Glutamatergic neuron (in vitro differentiated cells): ENCODE results near the gene HACL1. TPM values are rescaled to one million over a fixed set of nuclear protein-coding genes. Genes with fewer than 3 reads are reported as not detected.

Experiments used
- DNase-seq: peaks from one replicate; pipeline ENCODE4 v3.0.0; 2022
- H3K27ac Mint-ChIP-seq: one replicate; pipeline ENCODE4 v1.8.0; 2020; ENCODE audit warnings: mild to moderate bottlenecking, mixed read lengths, inconsistent platforms; ENCODE audit not compliant: unreplicated experiment
- H3K27me3 Mint-ChIP-seq: one replicate; pipeline ENCODE4 v1.8.0; 2020; ENCODE audit warnings: mild to moderate bottlenecking, moderate library complexity, mixed read lengths, inconsistent platforms; ENCODE audit not compliant: unreplicated experiment
- H3K36me3 Mint-ChIP-seq: one replicate; pipeline ENCODE4 v1.8.0; 2020; ENCODE audit warnings: mild to moderate bottlenecking, mixed read lengths, inconsistent platforms; ENCODE audit not compliant: unreplicated experiment
- H3K4me1 Mint-ChIP-seq: one replicate; pipeline ENCODE4 v1.8.0; 2020; ENCODE audit warnings: mild to moderate bottlenecking, low read depth, mixed read lengths, inconsistent platforms; ENCODE audit not compliant: unreplicated experiment
- H3K4me3 Mint-ChIP-seq: one replicate; pipeline ENCODE4 v1.8.0; 2020; ENCODE audit warnings: mild to moderate bottlenecking, mixed read lengths, inconsistent platforms; ENCODE audit not compliant: unreplicated experiment
- H3K9me3 Mint-ChIP-seq: one replicate; pipeline ENCODE4 v1.8.0; 2020; ENCODE audit warnings: mild to moderate bottlenecking, moderate library complexity, mixed read lengths, inconsistent platforms; ENCODE audit not compliant: unreplicated experiment
- total RNA-seq: library from RNA; stranded (reverse); fragmentation: NEBNext Ultra II Directional; extraction: Animal tissue kit (Norgen Biotek cat#: 25700); gene quantifications from one replicate; pipeline ENCODE4 v1.2.1, GENCODE V29; 2021; ENCODE audit not compliant: unreplicated experiment
- TF ChIP-seq, protein P1 (sequence below): fragments of 200-600 bp; sonication (generic); IDR thresholded peaks from one replicate; pipeline ENCODE4 v1.5.0; 2021; ENCODE audit not compliant: partially characterized antibody, unreplicated experiment

Gene HACL1
- total RNA-seq, 1 donor from 2014 or later = 19.0 TPM

DNA sequence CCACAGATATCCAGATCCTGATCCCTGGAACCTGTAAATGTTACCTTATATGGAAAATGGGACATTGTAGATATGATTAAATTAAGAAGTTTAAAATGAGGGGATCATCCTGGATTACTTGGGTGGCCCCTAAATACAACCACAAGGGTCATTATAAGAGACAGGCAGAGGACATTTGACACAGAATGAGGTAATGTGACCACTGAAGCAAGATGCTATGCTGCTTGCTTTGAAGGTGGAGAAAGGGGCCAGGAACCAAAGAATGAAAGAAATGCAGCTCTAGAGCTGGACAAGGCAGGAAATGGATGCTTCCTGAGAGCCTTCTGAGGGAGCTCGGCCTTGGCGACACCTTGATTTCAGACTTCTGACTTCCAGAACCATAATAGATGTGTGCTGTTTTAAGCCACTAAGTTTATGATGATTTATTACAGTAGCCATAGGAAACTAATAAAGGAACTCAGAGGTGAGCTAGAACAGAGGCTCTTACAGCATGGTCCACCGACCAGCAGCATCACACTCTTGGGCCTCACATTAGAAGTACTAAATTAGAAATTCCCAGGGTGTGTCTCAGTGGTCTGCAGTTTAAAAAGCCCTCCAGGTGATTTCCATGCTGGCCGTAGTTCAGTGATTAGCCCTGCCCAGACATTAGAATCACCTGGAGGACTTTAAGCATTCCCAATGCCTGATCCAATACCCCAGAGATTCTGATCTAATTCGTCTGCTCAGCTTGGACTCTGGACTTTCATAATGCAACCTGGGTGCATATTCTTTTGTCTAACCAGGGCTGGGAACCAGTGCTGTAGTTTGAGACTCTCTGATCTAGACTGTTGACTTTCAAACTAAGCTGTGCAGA, 87.3 kb downstream of the HACL1 start:
- no peaks in the 10 kb centered on the region for H3K36me3 Mint-ChIP-seq
- H3K4me1 Mint-ChIP-seq = no peaks in the 10 kb centered on the region
- no peak for DNase-seq
- H3K9me3 Mint-ChIP-seq = no peaks in the 10 kb centered on the region
- TF ChIP-seq, protein P1, sequence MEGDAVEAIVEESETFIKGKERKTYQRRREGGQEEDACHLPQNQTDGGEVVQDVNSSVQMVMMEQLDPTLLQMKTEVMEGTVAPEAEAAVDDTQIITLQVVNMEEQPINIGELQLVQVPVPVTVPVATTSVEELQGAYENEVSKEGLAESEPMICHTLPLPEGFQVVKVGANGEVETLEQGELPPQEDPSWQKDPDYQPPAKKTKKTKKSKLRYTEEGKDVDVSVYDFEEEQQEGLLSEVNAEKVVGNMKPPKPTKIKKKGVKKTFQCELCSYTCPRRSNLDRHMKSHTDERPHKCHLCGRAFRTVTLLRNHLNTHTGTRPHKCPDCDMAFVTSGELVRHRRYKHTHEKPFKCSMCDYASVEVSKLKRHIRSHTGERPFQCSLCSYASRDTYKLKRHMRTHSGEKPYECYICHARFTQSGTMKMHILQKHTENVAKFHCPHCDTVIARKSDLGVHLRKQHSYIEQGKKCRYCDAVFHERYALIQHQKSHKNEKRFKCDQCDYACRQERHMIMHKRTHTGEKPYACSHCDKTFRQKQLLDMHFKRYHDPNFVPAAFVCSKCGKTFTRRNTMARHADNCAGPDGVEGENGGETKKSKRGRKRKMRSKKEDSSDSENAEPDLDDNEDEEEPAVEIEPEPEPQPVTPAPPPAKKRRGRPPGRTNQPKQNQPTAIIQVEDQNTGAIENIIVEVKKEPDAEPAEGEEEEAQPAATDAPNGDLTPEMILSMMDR = no peak
- peaks cover 3% of the 10 kb centered on the region for H3K27me3 Mint-ChIP-seq
- H3K4me3 Mint-ChIP-seq = no peak overlapping the region
- no peak overlapping the region for H3K27ac Mint-ChIP-seq

DNA sequence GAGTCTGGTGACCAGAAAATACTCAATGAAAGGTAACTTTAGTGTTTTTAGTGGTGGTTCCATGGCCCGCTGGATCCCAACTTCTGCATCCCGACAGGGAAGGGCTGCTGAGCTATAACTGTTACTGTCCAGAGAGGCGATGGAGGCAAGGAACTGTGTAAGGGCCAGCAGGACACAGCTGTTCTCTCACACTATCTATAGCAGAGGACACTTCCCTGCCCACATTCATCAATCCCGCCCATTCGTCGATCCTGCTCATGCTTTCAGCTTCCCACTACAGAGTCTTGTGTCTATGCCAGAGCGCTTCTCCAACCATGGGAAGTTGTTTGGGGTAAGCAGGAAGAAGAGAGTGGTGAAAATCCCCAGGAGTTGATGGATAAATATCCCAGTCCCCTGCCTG, 88.3 kb downstream of the HACL1 start:
- Mint-ChIP-seq H3K27me3 (peaks cover 3% of the 10 kb centered on the region), H3K27ac (no peak overlapping the region), H3K36me3 (no peaks in the 10 kb centered on the region), H3K9me3 (no peaks in the 10 kb centered on the region), H3K4me3 (no peak overlapping the region), H3K4me1 (no peaks in the 10 kb centered on the region)
- TF ChIP-seq, protein P1 = no peak
- DNase-seq = no peak

DNA sequence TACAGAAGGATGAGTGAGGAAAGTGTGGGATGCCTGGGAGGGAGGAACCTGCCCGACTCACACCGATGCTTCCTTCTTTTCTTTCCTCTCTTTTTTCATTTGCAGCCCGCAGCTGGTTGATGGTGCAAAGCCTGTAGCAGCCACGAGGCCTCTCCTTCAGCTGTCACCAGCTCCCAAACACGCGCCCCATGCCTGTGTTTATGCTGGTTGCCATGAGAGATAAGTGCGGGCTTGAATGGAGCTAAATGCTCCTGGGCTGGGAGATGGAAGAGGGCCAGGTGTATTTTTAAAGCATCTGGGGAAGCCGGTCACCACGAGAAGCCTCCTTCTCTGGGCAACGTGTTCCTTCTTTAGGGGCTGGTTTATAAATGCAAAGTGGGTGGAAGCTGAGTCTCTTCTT, 89.2 kb downstream of the HACL1 start:
- Mint-ChIP-seq H3K27ac (no peak overlapping the region), H3K36me3 (no peaks in the 10 kb centered on the region), H3K27me3 (peaks cover 3% of the 10 kb centered on the region), H3K4me1 (no peaks in the 10 kb centered on the region), H3K4me3 (no peak overlapping the region), H3K9me3 (no peaks in the 10 kb centered on the region)
- no peak for DNase-seq
- TF ChIP-seq, protein P1 = no peak

DNA sequence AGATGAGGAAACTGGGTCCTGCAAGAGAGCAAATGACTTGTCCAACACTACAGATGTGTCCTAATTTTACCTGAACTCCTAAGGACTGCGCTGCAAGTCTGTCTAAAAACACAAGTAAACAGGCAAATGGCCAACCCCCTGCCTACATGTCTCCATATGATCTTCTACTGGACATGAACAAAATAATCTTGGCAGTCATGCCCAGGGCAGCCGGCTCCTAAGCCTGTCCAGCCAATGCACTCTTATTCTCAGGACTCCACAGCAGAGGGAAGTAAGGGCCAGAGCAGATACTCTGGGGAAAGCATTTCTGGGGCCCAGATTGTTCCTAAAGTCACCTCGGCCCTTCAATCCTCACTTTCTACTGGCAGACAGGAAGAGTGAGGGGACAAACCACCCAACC, 90.2 kb downstream of the HACL1 start:
- peaks cover 3% of the 10 kb centered on the region for H3K27me3 Mint-ChIP-seq
- no peak overlapping the region for H3K4me3 Mint-ChIP-seq
- H3K27ac Mint-ChIP-seq = no peak overlapping the region
- TF ChIP-seq, protein P1 = no peak
- no peaks in the 10 kb centered on the region for H3K9me3 Mint-ChIP-seq
- H3K4me1 Mint-ChIP-seq = no peaks in the 10 kb centered on the region
- no peak for DNase-seq
- no peaks in the 10 kb centered on the region for H3K36me3 Mint-ChIP-seq

Other genes starting within 250 kb of the HACL1 start
- 25.9 TPM for gene METTL6, start 174.0 kb downstream of the HACL1 start, total RNA-seq
- 43.9 TPM for gene EAF1, start 174.0 kb downstream of the HACL1 start, total RNA-seq
- gene COLQ, start 79.9 kb downstream of the HACL1 start, total RNA-seq = 4.8 TPM
- 12.7 TPM for gene BTD, start 176 bp upstream of the HACL1 start, total RNA-seq
- gene ANKRD28, start 196.4 kb upstream of the HACL1 start, total RNA-seq = 84.3 TPM